GM21390 (cell line): ENCODE data around the gene FBRSL1.

Source experiments
- ATAC-seq: cut with Tn5 transposase; IDR thresholded peaks from one replicate; pipeline ENCODE4 v1.9.1; 2021; ENCODE audit not compliant: unreplicated experiment

Gene FBRSL1

DNA sequence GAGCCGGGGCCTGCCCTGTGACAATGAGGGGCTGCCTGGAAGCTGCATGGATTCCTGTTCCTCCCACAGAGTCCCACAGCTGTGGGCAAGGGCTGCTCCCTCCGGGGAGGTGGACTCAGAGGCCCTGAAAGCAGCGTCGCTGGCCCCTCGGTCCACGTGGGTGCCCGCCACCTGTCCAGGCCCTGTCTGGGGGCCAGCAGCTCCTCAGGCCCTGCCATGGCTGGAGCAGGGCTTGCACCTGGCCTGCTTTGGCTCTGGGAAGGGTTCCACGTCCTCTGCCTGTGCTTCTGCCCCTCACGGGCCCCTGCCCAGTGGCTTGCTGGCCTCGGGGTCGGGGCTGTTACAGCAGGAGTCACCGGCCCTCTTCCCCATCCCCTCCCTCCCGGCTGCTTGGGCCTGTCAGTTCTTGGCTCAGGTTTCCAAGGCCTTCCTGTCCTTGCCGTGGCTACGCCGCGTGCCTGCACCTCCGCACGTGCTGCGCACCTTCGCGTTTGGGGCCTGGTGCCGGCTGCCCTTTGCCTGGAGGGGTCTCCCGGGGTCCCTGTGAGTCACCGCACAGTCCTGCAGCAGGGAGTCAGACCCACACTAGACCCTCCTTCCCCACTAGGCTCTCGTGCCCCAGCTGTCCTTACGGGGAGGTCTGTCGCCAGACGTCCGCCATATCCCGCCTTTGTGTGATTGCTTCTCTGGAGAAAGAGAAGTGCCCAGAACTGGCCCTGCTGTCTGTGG lies 5.8 kb downstream of the FBRSL1 start:
- no peak for ATAC-seq

DNA sequence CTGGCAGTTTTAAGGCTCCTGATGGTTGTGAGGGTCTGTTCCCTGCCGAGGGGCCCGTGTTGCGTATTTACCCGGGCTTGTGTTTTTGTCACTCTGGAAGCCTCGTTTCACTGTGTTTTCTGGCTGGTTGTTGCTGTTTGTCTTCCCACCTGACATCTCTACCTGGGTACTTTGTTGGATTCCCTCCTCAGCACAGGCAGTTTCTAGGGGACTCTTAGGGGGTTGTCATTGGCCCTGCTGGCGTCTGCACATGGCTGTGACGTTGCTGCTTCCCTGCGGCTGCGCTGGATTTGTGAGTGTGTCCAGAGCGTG lies 6.4 kb downstream of the FBRSL1 start:
- ATAC-seq, result no peak

DNA sequence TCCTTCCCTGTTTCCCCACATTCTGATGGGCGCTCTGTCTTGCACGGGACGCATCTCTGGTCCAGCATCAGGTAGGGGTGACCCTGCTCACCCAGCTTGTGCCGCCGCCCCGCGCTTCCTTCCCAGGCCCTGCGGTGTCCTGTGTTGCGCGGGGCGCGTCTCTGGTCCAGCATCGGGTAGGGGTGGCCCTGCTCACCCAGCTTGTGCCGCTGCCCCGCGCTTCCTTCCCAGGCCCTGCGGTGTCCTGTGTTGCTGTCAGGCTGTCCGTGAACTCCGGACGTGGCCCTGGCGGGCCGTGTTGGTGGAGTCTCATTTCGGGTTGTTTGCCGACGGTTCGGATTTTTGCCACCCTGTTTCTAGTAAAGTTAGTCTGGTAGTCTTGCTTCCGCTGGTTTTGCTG lies 6.8 kb downstream of the FBRSL1 start:
- ATAC-seq, result no peak

DNA sequence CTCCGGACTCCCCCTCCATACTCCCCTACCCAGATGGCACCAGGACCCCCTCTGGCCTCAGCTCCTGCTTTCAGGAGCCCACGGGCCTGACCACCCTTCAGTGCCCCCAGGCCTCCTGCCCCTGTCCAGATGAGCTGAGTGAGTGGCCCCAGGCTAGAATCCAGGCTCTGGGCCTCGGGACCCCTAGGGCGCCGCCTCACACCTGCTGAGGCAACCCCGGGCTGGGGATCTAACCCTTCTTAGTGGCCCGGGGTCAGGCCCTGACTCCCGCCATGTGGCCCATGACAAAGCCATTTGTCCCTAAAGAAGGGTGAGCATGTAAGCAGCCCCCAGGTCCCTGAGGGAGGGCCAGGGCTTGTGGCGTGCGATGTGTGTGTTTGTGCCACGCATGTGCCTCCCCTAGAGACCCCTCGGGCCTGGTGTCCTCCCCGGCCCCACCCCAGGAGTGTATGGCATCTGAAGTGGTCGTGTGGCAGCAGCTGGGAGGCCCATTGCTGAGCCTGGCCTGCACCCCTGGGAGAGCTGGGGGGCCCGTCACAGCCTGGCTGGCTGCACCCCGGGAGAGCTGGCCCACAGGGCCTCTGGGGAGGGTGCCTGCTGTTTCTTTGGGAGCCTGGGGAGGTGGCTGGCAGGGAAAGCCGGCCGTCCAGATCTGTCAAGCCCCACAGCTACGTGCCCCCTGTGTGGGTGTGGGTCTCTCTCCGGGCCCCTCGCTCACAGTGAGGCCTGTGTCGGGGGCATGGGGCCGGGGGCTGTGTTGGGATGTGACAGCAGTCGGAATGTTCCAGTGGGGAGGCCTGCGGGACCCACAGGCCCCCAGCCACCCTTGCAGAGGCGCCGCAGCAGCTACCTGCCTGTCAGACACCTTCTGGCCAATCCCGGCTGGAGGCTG lies 7.8 kb downstream of the FBRSL1 start:
- no peak for ATAC-seq

DNA sequence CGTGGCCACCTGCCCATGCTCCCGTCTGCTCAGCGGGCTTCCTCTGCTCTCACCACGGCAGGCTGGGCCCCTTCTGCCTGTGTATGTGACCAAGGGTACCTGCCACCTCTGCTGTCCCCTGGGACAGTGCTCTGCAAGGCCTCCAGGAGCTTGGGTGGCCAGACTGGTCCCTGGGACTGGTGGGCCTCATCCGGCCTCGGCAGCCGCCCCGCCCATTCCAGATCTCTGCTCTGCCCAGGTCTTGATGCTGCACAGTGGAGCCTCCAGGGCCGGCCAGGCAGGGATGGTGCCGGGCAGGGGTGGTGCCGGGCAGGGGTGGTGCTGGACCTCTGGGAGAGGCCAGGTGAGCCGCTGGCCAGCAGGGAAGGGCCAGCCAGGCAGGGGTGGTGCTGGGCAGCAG lies 9.0 kb downstream of the FBRSL1 start:
- no peak for ATAC-seq

DNA sequence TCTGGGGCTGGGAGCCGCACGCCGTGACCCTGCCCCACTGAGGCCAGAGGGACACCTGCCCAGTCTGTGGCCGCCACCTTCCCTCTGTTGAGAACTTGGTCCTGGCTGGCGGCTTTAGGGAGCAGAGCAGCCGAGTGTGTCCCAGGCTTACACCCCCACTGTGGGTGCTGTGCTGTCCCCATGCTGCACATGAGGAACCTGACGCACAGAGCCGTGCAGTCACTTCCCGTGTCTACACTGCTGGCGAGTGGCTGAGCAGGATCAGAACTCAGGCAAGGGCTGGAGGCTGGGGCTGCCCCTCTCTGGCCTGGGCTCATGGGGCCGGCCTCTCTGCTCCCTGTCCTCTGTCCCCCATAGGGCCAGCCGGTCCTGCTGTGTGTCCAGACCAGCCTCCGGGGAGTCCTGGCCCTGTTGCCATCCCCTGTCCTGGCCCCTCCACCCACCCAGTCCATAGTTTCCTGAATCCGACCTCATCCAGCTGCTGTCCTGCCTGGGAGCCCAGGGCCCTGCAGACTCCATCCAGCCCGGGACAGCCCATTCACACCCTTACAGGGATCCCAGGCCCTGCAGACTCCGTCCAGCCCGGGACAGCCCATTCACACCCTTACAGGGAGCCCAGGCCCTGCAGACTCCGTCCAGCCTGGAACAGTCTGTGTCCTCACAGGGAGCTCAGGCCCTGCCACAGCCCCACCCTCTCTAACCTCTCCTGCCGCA lies 10.3 kb downstream of the FBRSL1 start:
- no peak for ATAC-seq

DNA sequence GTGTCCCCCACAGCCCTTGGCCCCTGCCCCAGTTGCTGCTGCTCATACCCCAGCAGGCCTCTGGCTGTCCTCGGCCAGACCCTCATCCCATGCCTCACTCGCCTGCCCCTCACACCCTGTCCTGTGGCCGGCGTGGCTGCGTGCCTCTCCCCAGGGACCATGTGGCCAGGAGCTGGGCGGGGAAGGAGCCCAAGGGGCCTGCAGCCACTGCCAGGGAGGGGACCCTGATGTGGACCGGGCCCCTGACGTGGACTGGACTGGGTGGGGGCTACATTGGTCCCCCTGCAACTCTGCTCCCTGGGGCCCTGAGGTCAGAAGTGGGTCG lies 10.9 kb downstream of the FBRSL1 start:
- no peak for ATAC-seq

DNA sequence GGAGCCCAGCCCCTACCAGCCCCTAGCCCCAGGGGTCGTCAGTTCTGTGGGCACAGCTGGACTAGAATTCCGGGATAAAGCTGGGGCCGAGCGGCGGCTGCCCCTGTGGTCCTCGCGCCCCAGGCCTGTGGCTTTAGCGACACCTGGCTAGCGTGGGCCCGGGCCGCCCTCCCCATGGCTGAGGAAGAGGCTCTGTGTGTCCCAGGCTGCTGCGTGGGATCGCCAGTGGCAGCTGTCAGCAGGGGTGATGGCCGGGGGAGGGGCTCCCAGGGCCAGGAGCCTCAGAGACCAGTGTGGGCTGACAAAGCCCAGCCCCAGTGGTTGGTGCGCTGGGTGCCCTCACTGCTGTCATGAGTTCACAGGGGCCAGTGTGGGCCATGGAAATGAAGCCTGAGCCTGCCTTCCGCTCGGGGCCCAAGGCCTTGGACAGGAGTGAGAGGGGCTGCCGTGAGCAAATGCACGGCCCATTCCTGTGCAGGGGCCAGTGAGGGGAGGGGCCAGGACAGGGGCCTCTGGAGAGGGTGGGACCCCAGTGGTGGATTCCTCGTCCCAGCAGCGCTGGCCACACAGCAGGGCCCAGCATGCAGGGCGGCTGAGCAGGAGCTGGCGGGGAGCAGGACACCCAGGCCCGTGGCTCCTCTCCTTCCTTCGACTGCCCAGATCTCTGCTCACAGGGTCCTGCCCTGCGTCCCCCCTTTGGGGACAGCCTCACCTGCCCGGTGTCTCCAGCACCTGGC lies 11.4 kb downstream of the FBRSL1 start:
- no peak for ATAC-seq

DNA sequence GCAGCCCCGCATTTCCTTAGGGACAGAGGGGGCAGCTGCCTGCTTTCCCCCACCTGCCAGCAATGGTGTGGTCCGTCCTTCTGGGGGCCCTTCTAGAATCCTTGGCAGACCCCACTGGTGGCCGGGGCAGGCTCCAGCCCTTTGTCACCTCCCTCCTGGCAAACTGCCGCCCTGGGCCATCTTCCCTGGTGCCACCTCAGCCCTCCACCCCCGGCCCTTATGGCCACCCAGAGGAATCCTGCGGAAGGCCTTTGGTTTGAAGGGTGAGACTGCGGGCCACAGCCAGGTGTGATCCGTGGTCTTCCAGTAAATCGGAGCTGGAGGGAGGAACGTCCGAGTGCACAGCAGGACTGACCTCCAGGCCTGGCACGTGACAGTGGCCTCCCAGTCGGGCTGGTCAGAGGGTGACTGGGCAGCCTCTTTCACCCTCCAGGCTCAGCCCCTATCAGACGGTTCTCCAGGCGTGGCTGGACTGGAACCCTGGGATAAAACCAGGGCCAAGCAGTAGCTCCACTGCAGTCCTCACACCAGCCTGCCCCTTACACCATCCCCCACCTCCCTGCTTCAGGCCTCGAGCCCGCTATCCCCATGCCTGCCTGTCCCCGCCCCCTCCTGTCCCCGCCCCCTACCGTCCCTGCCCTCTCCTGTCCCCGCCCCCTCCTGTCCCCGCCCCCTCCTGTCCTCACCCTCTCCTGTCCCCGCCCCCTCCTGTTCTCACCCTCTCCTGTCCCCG lies 12.4 kb downstream of the FBRSL1 start:
- ATAC-seq, result no peak

DNA sequence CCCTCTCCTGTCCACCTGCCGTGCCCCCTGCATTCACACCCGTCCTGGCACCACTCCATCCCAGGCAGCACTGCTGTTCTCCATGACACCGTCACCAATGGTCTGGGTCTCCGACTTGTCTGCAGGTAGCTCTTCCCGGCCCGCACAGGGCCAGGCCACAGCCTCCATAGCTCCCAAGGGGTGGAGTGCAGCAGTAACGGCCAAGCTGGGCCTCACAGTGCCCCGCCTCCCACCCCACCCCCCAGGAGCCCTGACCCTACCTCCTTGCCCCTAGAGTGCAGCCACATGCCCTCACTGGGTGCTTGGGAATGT lies 12.9 kb downstream of the FBRSL1 start:
- ATAC-seq, result no peak

DNA sequence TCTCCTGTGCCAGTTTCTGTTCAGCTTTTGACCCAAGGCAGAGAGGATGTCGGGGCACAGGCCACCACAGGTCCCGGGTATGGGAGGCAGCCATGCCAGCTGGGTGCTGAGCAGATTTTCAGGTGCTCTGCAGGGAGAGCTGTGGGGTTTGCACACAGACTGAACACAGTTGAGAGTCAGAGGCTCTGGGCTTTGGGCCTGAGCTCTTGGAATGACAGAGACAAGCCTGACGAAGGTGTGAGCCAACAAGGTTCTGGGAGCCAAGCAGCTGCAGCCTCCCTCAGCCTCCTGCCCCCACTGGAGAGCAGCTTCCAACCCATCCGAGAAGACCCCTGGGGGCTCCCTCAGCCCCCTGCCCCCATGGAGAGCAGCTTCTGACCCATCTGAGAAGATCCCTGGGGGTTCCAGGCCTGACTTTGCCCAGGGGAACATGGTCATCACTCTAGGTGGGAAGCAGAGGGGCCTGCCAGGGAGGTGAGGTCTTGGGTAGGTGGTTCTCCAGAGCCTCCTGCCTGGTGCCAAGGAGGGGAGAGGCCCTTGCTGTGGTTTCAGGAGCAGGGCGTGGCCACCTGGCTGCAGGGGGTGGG lies 13.8 kb downstream of the FBRSL1 start:
- no peak for ATAC-seq

DNA sequence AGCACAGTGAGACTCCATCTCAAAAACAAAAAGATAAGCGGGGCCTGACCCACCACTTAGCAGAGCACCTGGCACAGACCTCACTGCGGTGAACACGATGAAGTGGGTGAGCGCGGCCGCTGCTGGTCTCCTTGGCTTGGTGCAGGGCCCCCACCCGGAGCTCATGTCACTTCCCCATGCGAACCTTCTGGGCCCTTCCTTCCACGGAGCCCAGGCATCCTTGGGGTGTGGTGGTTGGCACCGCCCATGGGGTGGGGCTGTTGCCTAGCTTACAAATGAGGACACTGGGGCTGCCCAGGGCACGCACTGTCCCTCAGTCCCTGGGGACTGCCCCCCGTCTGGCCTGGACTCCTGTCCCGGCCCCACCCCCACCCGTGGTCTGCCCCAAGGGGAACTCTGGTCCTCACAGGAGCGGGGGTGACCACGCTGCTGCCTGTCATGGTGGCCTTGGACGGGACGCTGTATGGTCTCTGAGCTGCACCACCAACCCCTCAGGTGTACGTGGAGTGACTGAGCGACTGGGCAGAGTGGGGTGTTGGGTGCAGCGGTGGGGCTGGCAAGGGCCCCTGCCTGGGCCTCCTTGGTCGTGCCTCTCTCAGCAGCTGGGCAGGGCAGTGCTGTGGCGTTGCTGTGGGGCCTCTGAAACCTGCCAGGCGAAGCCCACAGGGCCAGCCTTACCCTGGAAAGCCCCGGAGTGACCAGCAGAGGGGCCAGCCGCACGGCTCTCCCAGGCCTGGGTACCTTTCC lies 15.3 kb downstream of the FBRSL1 start:
- no peak for ATAC-seq

DNA sequence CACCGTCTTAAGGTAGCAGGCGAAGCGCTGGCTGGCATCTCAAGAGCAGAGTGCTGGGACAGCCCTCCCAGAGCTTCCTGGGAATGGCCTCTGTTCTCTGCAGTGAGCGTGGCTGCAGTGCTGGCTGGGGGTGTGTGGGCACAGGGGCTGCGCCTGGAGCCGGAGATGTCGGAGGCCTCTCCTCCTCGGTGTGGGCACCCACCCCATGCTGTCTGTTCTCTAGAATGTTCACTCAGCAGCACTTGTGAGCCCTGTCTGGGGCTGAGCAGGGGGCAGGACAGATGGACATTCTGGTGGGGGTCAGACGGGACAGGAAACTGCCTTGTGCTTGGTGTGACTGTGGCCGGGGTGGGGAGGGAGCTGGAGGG lies 15.9 kb downstream of the FBRSL1 start:
- no peak for ATAC-seq

DNA sequence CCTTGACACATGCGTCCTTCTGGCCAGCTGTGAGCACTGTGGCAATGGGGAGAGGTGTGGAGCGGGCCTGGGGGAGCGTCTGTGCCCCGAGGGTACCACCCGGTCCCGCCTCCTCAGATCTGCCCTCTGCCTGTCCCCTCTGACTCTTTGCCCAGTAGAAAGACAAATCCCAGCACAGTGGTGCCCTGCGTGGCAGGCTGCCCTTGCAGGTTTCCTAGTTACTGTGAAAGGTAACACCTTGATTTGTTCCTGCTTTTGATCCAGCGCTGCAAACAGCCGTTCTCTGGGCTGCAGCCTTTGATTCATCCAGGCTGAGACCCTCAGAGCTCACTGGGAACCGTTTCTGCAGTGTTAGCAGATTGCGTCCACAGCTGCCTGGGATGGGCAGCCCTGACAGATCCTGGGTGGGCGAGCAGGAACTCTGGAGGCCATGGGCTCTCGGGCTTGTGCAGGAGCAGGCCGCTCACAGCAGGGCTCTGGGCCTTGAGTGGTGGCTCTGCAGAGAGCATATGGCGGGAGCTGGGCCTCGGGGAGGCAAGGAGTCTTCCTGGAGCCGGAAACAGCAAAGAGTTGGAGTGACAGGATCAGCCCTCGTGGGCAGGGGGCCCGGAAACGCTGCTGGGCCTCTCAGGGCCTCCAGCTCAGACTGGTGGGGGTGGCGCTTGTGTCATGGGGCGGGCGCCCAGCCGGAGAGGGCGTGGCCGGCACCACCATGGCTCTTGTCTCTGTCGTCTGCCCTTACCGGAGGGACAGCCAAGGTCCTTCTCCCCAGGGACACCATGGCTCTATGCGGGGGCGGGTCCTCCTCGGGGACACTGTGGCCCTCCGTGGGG lies 16.6 kb downstream of the FBRSL1 start:
- ATAC-seq, result peak; percentile 69

DNA sequence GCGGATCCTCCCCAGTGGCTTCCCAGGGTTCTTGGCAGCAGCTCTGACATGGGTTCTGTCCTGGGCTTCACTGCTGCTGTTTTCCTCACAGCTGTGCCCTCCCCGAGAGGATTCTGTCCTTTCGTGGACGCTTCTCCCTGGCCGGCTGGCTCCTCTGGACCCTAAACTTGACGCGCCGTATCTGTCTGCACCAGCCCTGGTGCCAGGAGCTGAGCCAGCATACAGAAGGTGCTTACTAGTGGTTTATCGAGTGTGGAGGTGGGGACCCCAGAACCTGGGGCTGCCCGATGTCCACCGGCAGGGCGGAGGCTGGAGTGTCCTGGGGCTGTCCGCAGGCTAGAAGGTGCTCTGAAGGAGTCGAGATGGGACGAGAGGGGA lies 17.2 kb downstream of the FBRSL1 start:
- no peak for ATAC-seq

DNA sequence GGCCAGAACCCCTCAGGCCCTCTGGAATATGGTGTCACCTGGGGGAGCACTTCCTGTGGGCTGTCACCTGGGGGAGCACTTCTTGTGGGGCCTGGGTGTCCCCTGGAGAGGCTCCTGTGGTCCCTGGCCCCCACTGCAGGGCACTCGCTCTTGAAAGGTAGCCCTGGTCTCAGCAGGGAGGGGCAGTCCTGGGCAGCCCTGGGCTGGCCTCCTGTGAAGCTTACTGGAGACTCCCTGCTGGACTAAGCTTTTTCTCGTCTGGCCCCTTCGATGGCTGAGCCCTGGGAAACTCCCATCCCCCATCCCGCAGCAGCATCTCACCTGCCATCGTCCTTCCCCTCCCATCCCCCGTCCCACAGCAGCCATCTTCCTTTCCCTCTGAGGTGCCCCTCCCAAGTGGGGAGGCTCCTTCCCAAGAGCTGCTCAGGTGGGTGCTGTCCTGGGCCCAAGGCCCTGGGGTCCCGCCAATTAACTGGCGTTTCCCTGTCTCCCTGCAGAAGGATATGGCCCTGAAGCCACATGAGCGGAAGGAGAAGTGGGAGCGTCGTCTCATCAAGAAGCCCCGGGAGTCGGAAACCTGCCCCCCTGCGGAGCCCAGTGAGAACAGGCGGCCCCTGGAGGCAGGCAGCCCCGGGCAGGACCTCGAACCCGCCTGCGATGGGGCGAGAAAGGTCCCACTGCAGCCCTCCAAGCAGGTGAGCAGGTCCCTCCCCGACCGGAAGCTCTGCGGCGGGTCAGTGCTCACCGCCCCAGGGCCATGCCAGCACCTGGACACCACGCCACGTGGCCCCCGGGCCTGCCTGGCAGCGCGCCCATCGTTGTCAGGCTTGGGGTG lies 17.9 kb downstream of the FBRSL1 start:
- ATAC-seq, result no peak

DNA sequence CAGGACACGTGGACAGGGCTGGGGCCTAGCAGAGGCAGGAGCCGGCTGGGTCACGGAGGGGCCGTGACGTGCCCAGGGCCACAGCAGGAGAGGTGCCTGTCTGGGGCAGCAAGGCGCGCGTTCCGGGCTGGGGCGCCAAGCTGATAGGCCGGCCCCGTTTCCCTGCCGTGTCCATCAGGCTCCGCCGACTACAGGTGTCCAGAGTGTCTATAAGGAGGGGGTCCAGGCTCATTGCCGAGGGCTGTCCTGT lies 18.5 kb downstream of the FBRSL1 start:
- no peak for ATAC-seq

DNA sequence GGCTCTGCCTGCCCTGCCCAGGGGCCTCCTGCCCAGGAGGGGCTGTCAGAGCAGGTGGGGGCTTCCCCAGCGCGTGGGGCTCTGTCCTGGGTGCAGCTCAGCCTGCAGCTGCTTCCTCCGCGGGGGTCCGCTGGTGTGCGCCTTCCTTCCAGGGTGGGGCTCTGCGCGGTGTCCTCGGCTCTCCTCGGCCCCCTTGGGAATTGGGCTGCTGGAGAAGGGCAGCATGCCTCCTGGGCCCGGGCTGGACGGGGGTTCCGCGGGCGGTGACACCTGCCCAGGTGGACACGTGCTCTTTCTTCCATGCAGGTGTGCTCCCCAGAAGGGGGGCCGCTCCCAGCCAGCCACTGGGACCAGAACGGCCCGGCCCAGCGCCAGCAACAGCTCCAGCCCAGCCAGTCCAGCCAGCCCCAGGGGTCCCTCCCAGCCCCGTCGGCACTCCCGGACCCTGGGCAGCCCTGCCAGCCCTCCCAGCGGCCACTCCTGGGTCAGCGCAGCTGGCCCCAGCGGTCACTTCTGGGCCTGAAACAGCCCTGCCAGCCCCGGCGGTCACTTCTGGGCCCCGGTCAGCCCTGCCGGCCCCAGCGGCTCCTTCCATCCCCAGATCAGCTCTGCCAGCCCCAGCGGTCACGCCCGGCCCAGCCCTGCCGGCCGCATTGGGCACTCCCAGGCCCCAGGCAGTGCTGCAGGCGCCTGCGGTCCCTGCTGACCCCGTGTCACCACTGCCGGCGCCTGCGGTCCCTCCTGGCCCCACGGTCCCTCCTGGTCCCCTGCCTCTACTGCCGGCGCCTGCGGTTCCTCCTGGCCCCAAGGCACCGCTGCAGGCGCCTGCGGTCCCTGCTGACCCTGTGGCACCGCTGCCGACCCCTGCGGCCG lies 19.1 kb downstream of the FBRSL1 start:
- no peak for ATAC-seq
